ENCODE results near the gene CLN6.

DNA sequence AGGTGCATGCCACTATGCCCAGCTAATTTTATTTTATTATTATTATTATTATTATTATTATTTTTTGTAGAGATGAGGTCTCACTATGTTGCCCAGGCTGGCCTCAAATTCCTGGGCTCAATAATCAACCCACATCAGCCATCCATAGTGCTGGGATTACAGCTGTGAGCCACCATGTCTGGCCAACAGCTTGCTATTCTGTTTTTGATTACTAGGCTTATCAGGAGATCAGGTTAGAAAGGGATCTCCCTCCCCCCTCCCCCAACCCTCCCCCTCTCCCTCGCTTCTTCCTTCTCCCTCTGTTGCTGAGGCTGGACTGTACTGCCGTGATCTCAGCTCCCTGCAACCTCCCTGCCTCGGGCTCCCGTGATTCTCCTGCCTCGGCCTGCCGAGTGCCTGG, 8.6 kb downstream of the CLN6 start:
- TF ChIP-seq, protein P1, sequence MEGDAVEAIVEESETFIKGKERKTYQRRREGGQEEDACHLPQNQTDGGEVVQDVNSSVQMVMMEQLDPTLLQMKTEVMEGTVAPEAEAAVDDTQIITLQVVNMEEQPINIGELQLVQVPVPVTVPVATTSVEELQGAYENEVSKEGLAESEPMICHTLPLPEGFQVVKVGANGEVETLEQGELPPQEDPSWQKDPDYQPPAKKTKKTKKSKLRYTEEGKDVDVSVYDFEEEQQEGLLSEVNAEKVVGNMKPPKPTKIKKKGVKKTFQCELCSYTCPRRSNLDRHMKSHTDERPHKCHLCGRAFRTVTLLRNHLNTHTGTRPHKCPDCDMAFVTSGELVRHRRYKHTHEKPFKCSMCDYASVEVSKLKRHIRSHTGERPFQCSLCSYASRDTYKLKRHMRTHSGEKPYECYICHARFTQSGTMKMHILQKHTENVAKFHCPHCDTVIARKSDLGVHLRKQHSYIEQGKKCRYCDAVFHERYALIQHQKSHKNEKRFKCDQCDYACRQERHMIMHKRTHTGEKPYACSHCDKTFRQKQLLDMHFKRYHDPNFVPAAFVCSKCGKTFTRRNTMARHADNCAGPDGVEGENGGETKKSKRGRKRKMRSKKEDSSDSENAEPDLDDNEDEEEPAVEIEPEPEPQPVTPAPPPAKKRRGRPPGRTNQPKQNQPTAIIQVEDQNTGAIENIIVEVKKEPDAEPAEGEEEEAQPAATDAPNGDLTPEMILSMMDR (IDR thresholded peaks at IDR 0.05) = no peak
- no peak for TF ChIP-seq POLR2A (IDR thresholded peaks at IDR 0.05)
